ENCODE results near the gene BMF.

BMF gene

GRCh38 chr15:40065166-40065565, 43.5 kb downstream of the BMF start:
- no peak for DNase-seq
- CTCF ChIA-PET = interaction anchor here (1.5 to 1.7 kb wide), 3 partner anchors 18 to 152 kb away, joined by 4 to 5 read pairs (median 5); no protein-coding TSS in a partner anchor
- H3K9me3 Mint-ChIP-seq = no peaks in the 10 kb centered on the region
- H3K27ac Mint-ChIP-seq = peak overlapping the region; percentile 89
- H3K27me3 Mint-ChIP-seq = no peaks in the 10 kb centered on the region
- peaks cover 28% of the 10 kb centered on the region for H3K4me1 Mint-ChIP-seq
- H3K36me3 Mint-ChIP-seq = peaks cover 5% of the 10 kb centered on the region
- H3K4me3 Mint-ChIP-seq = no peak overlapping the region

- CTCF ChIA-PET = interaction anchor here (1.0 to 2.0 kb wide), 6 partner anchors 17 to 153 kb away, joined by 4 to 8 read pairs (median 5); partner anchors contain the start of gene BMF
- Mint-ChIP-seq H3K27ac (peak overlapping the region; percentile 89), H3K9me3 (no peaks in the 10 kb centered on the region), H3K36me3 (peaks cover 5% of the 10 kb centered on the region), H3K27me3 (no peaks in the 10 kb centered on the region), H3K4me1 (peaks cover 32% of the 10 kb centered on the region), H3K4me3 (no peak overlapping the region)
- peak; percentile 36 for DNase-seq
These were observed 44.3 kb downstream of the BMF start for GRCh38 chr15:40064231-40064894.

GRCh38 chr15:40063563-40064011, 45.1 kb downstream of the BMF start:
- no peak for DNase-seq
- CTCF ChIA-PET = interaction anchor here (1.0 to 2.0 kb wide), 3 partner anchors 18 to 45 kb away, joined by 4 to 8 read pairs (median 5); partner anchors contain the start of gene BMF
- H3K27me3 Mint-ChIP-seq = no peaks in the 10 kb centered on the region

GRCh38 chr15:40062816-40063562, 45.7 kb downstream of the BMF start:
- no peaks in the 10 kb centered on the region for H3K27me3 Mint-ChIP-seq
- H3K4me1 Mint-ChIP-seq = peaks cover 41% of the 10 kb centered on the region
- CTCF ChIA-PET = interaction anchor here (1.2 to 2.0 kb wide), 3 partner anchors 18 to 46 kb away, joined by 3 to 8 read pairs (median 5); partner anchors contain the start of gene BMF
- no peak for DNase-seq
- H3K36me3 Mint-ChIP-seq = peaks cover 11% of the 10 kb centered on the region
- H3K9me3 Mint-ChIP-seq = no peaks in the 10 kb centered on the region
- no peak overlapping the region for H3K27ac Mint-ChIP-seq
- H3K4me3 Mint-ChIP-seq = no peak overlapping the region

More at GRCh38 chr15:40063563-40064011, 45.1 kb downstream of the BMF start:
- Mint-ChIP-seq H3K4me3 (no peak overlapping the region), H3K4me1 (peaks cover 35% of the 10 kb centered on the region), H3K27ac (peak overlapping the region; percentile 89), H3K36me3 (peaks cover 7% of the 10 kb centered on the region), H3K9me3 (no peaks in the 10 kb centered on the region)

- no peak overlapping the region for H3K27ac Mint-ChIP-seq
- no peaks in the 10 kb centered on the region for H3K27me3 Mint-ChIP-seq
- peaks cover 16% of the 10 kb centered on the region for H3K36me3 Mint-ChIP-seq
- H3K4me1 Mint-ChIP-seq = peaks cover 52% of the 10 kb centered on the region
- CTCF ChIA-PET = interaction anchor here (0.7 to 1.2 kb wide), 2 partner anchors 43 to 47 kb away, joined by 3 read pairs; partner anchors contain the start of gene BMF
- H3K4me3 Mint-ChIP-seq = no peak overlapping the region
- no peak for DNase-seq
- H3K9me3 Mint-ChIP-seq = no peaks in the 10 kb centered on the region
These were observed 47.3 kb downstream of the BMF start for GRCh38 chr15:40061212-40061901.

- CTCF ChIA-PET = interaction anchor here (1.0 to 3.1 kb wide), 4 partner anchors 13 to 45 kb away, joined by 3 to 20 read pairs (median 8); no protein-coding TSS in a partner anchor
- peaks cover 57% of the 10 kb centered on the region for H3K4me1 Mint-ChIP-seq
- peaks cover 14% of the 10 kb centered on the region for H3K36me3 Mint-ChIP-seq
These were observed 48.3 kb downstream of the BMF start for GRCh38 chr15:40060236-40060961.

GRCh38 chr15:40059821-40060220, 48.9 kb downstream of the BMF start:
- no peaks in the 10 kb centered on the region for H3K9me3 Mint-ChIP-seq
- H3K4me3 Mint-ChIP-seq = no peak overlapping the region
- peaks cover 2% of the 10 kb centered on the region for H3K27me3 Mint-ChIP-seq
- H3K27ac Mint-ChIP-seq = no peak overlapping the region
- peaks cover 13% of the 10 kb centered on the region for H3K36me3 Mint-ChIP-seq
- CTCF ChIA-PET = interaction anchor here (1.0 to 3.1 kb wide), 4 partner anchors 12 to 46 kb away, joined by 3 to 20 read pairs (median 8); no protein-coding TSS in a partner anchor
- DNase-seq = no peak
- peaks cover 58% of the 10 kb centered on the region for H3K4me1 Mint-ChIP-seq

More at GRCh38 chr15:40060236-40060961, 48.3 kb downstream of the BMF start:
- Mint-ChIP-seq H3K9me3 (no peaks in the 10 kb centered on the region), H3K27me3 (no peaks in the 10 kb centered on the region), H3K27ac (peak overlapping the region; percentile 16), H3K4me3 (no peak overlapping the region)
- no peak for DNase-seq

GRCh38 chr15:40058476-40059140, 50.1 kb downstream of the BMF start:
- H3K9me3 Mint-ChIP-seq = no peaks in the 10 kb centered on the region
- peaks cover 58% of the 10 kb centered on the region for H3K4me1 Mint-ChIP-seq
- peak overlapping the region; percentile 19 for H3K27ac Mint-ChIP-seq
- H3K27me3 Mint-ChIP-seq = peaks cover 6% of the 10 kb centered on the region
- no peak overlapping the region for H3K4me3 Mint-ChIP-seq
- H3K36me3 Mint-ChIP-seq = peaks cover 12% of the 10 kb centered on the region
- DNase-seq = no peak
- CTCF ChIA-PET = interaction anchor here (2.2 to 3.1 kb wide), 2 partner anchors 13 to 47 kb away, joined by 13 to 20 read pairs; no protein-coding TSS in a partner anchor

GRCh38 chr15:40055576-40056293, 52.9 kb downstream of the BMF start:
- Mint-ChIP-seq H3K4me3 (no peak overlapping the region), H3K27me3 (peaks cover 8% of the 10 kb centered on the region), H3K9me3 (no peaks in the 10 kb centered on the region), H3K36me3 (peaks cover 21% of the 10 kb centered on the region), H3K4me1 (peaks cover 79% of the 10 kb centered on the region), H3K27ac (peak overlapping the region; percentile 93)
- CTCF ChIA-PET = interaction anchor here (3.2 to 5.6 kb wide), 2 partner anchors 44 to 51 kb away, joined by 15 to 68 read pairs; partner anchors contain the start of gene BMF
- DNase-seq = no peak

- Mint-ChIP-seq H3K4me3 (peak overlapping the region; percentile 57), H3K27ac (peak overlapping the region; percentile 93), H3K9me3 (no peaks in the 10 kb centered on the region), H3K36me3 (peaks cover 23% of the 10 kb centered on the region), H3K27me3 (peaks cover 8% of the 10 kb centered on the region), H3K4me1 (peaks cover 80% of the 10 kb centered on the region)
- DNase-seq = peak; percentile 75
- CTCF ChIA-PET = interaction anchor here (1.8 to 5.6 kb wide), 3 partner anchors 9 to 52 kb away, joined by 7 to 68 read pairs (median 15); partner anchors contain the start of gene BMF
These were observed 53.7 kb downstream of the BMF start for GRCh38 chr15:40054855-40055575.

GRCh38 chr15:40054605-40054854, 54.1 kb downstream of the BMF start:
- Mint-ChIP-seq H3K27me3 (peaks cover 8% of the 10 kb centered on the region), H3K9me3 (no peaks in the 10 kb centered on the region), H3K36me3 (peaks cover 23% of the 10 kb centered on the region), H3K4me1 (peaks cover 83% of the 10 kb centered on the region), H3K27ac (peak overlapping the region; percentile 93), H3K4me3 (no peak overlapping the region)
- no peak for DNase-seq
- CTCF ChIA-PET = interaction anchor here (0.8 to 5.6 kb wide), 4 partner anchors 9 to 220 kb away, joined by 3 to 68 read pairs (median 11); partner anchors contain the start of gene BMF
